ENCODE data around the gene HMGB1. TPM values are rescaled to one million over a fixed set of nuclear protein-coding genes. Genes with fewer than 3 reads are reported as not detected.
"Not testable (repeated sequence)": the region's sequence is repeated elsewhere in the genome, so short reads cannot be mapped to it uniquely, and the experiment has no call there.

Gene HMGB1
- total and polyA plus RNA-seq, 4 donors: 83.9 to 276 (median 195) TPM

GRCh38 chr13:30443491-30443890 is 22.2 kb downstream of the HMGB1 start:
- H3K9me3 ChIP-seq (ENCODE audit: control insufficient read depth in 4 of 4, low read length in 3 of 4); H3K4me3 ChIP-seq (ENCODE audit: low read depth in 1 of 3, low read length in 3 of 3); H3K27ac ChIP-seq (ENCODE audit: low read depth in 1 of 2, low read length in 2 of 2); DNase-seq (ENCODE audit: low spot score); H3K27me3 ChIP-seq (ENCODE audit: control insufficient read depth in 4 of 4, insufficient read depth in 4 of 4, low read length in 3 of 4); H3K9ac ChIP-seq (ENCODE audit: low read depth in 1 of 2, low read length in 2 of 2); H3K36me3 ChIP-seq (ENCODE audit: control insufficient read depth in 4 of 4, insufficient read depth in 3 of 4, low read depth in 1 of 4, low read length in 3 of 4); H3K4me1 ChIP-seq (ENCODE audit: control insufficient read depth in 4 of 4, insufficient read depth in 4 of 4, low read length in 3 of 4): not testable (repeated sequence)
- 96% methylated on average over 3 of the region's 3 CpGs for WGBS

GRCh38 chr13:30442926-30443325 is 22.8 kb downstream of the HMGB1 start:
- no peaks in the 10 kb centered on the region for H3K9me3 ChIP-seq (ENCODE audit: control insufficient read depth in 4 of 4, low read length in 3 of 4)
- no peak for DNase-seq (ENCODE audit: low spot score)
- H3K4me1 ChIP-seq (ENCODE audit: control insufficient read depth in 4 of 4, insufficient read depth in 4 of 4, low read length in 3 of 4): peaks cover 0 to 5% (median 2%) of the 10 kb centered on the region in 4 donors
- no peak overlapping the region for H3K27ac ChIP-seq (ENCODE audit: low read depth in 1 of 2, low read length in 2 of 2)
- H3K4me3 ChIP-seq (ENCODE audit: low read depth in 1 of 3, low read length in 3 of 3): no peak overlapping the region
- H3K9ac ChIP-seq (ENCODE audit: low read depth in 1 of 2, low read length in 2 of 2): no peak overlapping the region
- H3K36me3 ChIP-seq (ENCODE audit: control insufficient read depth in 4 of 4, insufficient read depth in 3 of 4, low read depth in 1 of 4, low read length in 3 of 4): no peaks in the 10 kb centered on the region
- WGBS: 83% methylated on average over 5 of the region's 5 CpGs
- H3K27me3 ChIP-seq (ENCODE audit: control insufficient read depth in 4 of 4, insufficient read depth in 4 of 4, low read length in 3 of 4): no peaks in the 10 kb centered on the region
- no peak for TF ChIP-seq HNF4A (conservative IDR thresholded peaks at IDR 0.05)
- TF ChIP-seq CTCF (IDR thresholded peaks at IDR 0.05; ENCODE audit: low read depth, low read length, missing input control): no peak
- TF ChIP-seq, protein P1, sequence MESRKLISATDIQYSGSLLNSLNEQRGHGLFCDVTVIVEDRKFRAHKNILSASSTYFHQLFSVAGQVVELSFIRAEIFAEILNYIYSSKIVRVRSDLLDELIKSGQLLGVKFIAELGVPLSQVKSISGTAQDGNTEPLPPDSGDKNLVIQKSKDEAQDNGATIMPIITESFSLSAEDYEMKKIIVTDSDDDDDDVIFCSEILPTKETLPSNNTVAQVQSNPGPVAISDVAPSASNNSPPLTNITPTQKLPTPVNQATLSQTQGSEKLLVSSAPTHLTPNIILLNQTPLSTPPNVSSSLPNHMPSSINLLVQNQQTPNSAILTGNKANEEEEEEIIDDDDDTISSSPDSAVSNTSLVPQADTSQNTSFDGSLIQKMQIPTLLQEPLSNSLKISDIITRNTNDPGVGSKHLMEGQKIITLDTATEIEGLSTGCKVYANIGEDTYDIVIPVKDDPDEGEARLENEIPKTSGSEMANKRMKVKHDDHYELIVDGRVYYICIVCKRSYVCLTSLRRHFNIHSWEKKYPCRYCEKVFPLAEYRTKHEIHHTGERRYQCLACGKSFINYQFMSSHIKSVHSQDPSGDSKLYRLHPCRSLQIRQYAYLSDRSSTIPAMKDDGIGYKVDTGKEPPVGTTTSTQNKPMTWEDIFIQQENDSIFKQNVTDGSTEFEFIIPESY (IDR thresholded peaks at IDR 0.05): no peak
- TF ChIP-seq, protein P2, sequence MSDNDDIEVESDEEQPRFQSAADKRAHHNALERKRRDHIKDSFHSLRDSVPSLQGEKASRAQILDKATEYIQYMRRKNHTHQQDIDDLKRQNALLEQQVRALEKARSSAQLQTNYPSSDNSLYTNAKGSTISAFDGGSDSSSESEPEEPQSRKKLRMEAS (IDR thresholded peaks at IDR 0.05): no peak
- TF ChIP-seq SP1 (IDR thresholded peaks at IDR 0.05): no peak
- no peak for TF ChIP-seq HNF4G (IDR thresholded peaks at IDR 0.05)
- TF ChIP-seq JUND (IDR thresholded peaks at IDR 0.05): no peak
- TF ChIP-seq TAF1 (conservative IDR thresholded peaks at IDR 0.05): no peak
- TF ChIP-seq FOXA2 (IDR thresholded peaks at IDR 0.05): no peak
- no peak for TF ChIP-seq GABPA (IDR thresholded peaks at IDR 0.05 in 1 of 2, conservative IDR thresholded peaks at IDR 0.05 in 1 of 2)

DNA sequence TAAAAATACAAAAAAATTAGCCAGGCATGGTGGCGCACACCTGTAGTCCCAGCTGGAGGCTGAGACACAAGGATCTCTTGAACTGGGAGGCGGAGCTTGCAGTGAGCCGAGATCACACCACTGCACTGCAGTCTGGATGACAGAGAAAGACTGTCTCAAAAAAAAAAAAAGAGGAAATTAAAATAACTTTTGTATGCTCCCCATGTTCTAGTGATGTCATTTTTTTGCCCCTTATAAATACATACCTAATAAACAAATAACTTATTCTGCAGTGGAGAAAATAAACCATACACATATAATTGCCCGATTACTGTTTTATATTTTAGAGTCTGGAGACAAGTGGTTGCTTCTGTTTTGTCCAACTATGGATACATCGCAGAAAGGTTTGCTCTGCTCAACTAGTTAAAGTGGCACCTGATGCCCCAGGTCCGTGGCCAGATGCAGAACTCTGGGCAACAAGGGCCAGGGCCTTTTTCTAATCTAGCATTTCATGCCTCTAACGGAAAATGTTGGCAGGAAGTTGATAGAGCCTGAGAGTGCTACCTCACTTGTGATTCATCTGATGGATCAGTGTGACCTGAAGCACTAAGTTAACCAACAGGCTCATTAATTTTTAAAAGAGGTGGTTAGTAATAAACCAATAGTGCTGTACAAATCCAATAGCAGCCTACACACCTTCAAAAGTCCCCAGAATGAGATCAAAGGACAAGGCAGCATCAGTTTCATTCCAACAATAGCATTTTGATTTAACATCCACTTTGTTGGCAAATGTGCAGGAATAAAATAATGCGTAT is 24.6 kb downstream of the HMGB1 start:
- Histone ChIP-seq H3K27me3 (ENCODE audit: control insufficient read depth in 4 of 4, insufficient read depth in 4 of 4, low read length in 3 of 4) (no peaks in the 10 kb centered on the region), H3K4me1 (ENCODE audit: control insufficient read depth in 4 of 4, insufficient read depth in 4 of 4, low read length in 3 of 4) (peaks cover 0 to 5% (median 2%) of the 10 kb centered on the region in 4 donors), H3K4me3 (ENCODE audit: low read depth in 1 of 3, low read length in 3 of 3) (no peak overlapping the region), H3K27ac (ENCODE audit: low read depth in 1 of 2, low read length in 2 of 2) (no peak overlapping the region), H3K36me3 (ENCODE audit: control insufficient read depth in 4 of 4, insufficient read depth in 3 of 4, low read depth in 1 of 4, low read length in 3 of 4) (no peaks in the 10 kb centered on the region), H3K9ac (ENCODE audit: low read depth in 1 of 2, low read length in 2 of 2) (no peak overlapping the region), H3K9me3 (ENCODE audit: control insufficient read depth in 4 of 4, low read length in 3 of 4) (no peaks in the 10 kb centered on the region)
- 56% methylated on average over 8 of the region's 8 CpGs for WGBS
- no peak for DNase-seq (ENCODE audit: low spot score)
- TF ChIP-seq TAF1 (conservative IDR thresholded peaks at IDR 0.05) (no peak), HNF4G (IDR thresholded peaks at IDR 0.05) (no peak), FOXA1 (IDR thresholded peaks at IDR 0.05) (no peak), SP1 (IDR thresholded peaks at IDR 0.05) (no peak), RAD21 (IDR thresholded peaks at IDR 0.05) (no peak), EGR1 (IDR thresholded peaks at IDR 0.05; ENCODE audit: low read depth in 2 of 2) (no peak), CTCF (IDR thresholded peaks at IDR 0.05; ENCODE audit: low read depth, low read length, missing input control) (no peak), NR2F2 (IDR thresholded peaks at IDR 0.05) (no peak), ATF3 (IDR thresholded peaks at IDR 0.05) (no peak), GABPA (IDR thresholded peaks at IDR 0.05 in 1 of 2, conservative IDR thresholded peaks at IDR 0.05 in 1 of 2) (no peak), YY1 (IDR thresholded peaks at IDR 0.05) (no peak), JUND (IDR thresholded peaks at IDR 0.05) (no peak), FOXA2 (IDR thresholded peaks at IDR 0.05) (no peak), HNF4A (conservative IDR thresholded peaks at IDR 0.05) (no peak), RXRA (IDR thresholded peaks at IDR 0.05) (no peak)
- TF ChIP-seq, protein P1 (IDR thresholded peaks at IDR 0.05): no peak

All from liver (tissue), 9 donors.